NCI-H1092 (cell line): ENCODE results near the gene GALNT9.
"Not testable (repeated sequence)": the region's sequence is repeated elsewhere in the genome, so short reads cannot be mapped to it uniquely, and the experiment has no call there.

Experiments
- DNase-seq: peaks from one replicate; lab custom pipeline; 2025; lab: John Stamatoyannopoulos, UW

Gene GALNT9

DNA sequence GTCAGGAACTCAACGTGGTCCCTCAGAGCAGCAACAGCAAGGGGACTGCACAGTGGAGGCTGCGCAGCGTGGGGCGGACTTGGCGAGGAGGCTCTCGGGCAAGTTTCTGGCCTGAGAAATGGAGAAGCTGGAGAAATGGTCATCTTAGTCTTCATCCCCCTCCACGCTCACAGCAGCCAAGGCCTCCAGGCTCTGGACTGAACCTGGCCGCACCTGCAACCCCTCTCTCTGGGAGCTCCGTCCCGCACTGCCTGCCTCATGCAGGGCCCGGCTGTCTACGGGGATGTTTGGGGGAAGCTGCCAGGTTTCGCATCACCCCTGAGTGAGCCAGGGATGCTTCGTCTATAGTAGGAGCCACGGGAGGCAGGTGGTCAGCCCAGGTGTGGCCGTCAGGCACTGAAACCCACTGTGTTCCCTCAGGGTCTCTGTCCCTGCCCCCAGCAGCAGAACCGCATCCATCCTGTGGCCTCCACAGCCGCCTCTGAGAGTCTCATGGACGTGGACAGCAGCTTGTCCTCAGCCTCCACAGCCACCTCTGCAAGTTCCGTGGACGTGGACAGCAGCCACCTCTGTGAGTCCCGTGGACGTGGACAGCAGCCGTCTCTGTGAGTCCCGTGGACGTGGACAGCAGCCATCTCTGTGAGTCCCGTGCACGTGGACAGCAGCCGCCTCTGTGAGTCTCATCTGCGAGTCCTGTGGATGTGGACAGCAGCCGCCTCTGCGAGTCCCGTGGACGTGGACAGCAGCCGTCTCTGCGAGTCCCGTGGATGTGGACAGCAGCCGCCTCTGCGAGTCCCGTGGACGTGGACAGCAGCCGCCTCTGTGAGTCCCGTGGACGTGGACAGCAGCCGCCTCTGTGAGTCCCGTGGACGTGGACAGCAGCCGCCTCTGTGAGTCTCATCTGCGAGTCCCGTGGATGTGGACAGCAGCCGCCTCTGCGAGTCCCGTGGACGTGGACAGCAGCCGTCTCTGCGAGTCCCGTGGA lies 29.1 kb upstream of the GALNT9 start:
- DNase-seq, result not testable (repeated sequence)

DNA sequence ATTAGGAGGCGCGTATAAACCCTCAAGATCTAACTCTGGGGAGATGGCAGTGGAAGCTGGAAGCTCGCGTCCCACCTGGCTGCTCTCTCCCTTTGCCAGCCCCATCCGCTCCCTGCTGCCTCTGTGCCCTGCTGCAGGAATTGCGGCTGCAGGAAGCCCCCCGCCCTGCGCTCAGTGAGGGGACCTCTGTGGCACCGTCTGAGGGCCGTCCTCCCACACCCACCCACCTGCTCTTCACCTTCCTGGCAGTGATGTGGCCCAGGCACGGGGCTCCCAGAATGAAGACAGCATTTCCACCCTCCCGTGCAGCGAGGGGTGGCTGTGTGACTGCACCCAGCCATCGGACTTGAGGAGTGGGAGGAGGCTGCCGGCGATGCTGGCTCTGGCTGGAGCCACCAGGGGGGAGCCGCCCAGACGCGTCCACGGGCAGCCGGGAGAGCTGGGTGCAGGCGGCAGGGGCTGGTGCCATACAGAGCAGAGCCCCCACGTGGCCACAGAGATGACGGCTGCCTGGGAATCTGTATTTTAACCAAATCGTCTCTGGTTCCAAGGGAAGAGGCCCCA lies 28.3 kb upstream of the GALNT9 start:
- DNase-seq, result no peak

DNA sequence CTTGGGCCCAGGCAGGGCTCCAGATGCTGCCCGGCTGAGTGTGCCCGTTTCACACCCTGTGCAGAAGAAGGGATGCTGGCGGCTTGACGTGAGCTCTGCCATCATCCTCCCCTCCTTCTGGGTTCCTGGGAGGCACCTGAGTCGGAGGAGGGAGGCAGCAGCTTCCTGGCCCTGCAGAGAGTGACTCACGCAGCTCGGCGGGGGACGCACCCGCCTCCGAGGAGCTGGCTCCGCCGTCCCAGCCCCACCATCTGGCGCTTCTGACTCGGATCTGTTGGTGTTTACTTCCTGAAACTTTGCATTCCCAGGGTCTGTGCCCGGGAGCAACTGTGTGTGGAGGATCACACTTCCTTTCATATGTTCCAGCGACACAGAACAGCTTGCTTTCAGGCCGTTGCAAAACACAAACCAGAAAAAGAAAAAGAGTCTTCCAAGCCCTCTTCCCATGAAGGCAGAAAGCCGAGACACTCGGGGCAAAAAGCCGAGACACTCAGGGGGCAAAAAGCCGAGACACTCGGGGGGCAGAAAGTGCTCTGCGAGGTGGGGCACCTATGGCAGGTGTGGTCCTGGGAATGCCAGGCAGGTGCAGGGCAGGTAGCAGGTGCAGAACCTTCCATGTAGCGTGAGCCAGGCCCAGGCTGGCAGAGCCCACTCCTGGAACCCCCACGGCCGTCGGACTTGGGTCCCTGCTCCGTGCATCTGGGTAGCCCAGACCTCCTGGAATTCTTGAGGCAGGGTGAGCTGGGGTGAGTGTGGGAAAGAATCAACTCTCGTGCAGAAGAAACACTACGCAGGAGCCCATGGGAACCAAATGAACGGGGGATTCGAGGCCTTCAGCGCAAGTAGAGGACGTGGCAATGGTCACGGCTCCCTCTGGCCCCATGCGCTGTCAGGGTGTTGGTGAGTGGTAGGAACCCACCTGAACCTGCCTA lies 27.6 kb upstream of the GALNT9 start:
- no peak for DNase-seq

DNA sequence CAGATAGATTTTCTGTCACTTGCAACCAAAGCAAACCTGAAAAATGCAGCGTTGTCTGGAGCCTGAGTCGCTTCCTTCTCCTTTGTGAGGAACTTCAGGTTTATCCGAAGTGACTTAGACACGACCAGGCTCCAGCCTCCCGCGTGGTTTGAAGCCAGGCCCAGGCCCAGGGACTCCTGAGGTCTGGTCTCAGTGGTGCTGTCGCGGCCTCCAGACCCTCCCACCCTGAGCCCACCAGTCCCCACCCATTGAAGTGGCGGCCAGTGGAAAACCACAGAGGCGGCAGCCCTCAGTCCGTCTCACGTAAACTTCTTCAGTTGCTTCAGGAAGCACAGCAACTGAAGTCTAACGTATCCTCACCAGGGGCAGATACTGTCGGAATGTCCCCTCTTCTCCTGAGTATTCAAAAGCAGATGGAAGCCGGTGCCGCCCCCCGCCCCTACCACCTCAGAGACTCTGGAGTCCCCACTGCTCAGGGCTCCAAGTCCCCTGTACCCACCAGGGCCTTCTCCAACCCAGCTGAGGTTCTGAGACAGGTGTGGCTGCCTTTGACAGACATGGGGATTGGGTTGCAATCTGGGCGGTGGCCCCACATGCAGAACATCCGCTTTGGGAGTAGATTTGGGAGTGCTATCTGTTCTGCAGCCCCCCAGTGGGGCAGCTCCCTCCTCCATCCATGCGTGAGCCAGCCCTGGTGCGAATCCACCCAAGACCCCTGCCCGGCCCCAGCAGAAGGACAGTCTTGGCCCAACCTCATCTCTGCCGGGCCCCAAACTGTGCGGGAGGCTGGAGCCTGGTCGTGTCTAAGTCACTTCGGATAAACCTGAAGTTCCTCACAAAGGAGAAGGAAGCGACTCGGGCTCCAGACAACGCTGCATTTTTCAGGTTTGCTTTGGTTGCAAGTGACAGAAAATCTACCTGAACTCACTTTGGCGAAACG lies 26.6 kb upstream of the GALNT9 start:
- DNase-seq, result no peak

DNA sequence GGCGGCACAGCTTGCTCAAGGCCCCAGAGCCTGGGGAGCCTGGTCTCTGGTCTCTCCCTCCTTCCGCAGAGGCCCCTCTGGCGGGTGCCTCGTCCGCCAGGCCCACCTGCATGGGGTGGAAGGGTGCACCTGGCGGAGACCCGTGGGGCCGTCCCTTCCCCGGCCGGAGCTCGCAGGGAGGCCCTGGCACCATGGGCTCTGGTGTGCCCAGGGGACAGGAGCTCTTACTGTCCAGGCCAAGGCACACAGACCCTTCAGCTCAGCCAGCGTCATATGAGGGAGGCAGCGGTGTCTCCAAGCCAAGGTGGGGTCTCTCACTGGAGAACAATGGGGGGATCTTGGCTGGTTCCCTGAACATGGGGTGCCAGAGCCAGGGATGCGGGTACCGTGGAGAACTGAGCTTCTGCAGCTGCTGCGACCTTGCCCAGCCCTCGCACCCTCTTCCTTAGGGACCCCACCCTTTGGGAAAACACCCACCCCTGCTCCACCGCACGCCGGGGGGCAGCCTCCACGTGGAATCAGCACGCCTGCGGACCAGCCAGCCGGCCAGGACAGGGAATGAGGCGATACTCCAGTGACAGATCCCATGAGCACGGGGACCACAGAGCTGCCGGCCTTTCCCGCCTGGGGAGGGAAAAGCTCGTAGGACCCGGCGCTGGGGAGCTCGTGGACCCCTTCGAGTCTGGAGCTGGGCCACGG lies 25.7 kb upstream of the GALNT9 start:
- DNase-seq, result no peak

DNA sequence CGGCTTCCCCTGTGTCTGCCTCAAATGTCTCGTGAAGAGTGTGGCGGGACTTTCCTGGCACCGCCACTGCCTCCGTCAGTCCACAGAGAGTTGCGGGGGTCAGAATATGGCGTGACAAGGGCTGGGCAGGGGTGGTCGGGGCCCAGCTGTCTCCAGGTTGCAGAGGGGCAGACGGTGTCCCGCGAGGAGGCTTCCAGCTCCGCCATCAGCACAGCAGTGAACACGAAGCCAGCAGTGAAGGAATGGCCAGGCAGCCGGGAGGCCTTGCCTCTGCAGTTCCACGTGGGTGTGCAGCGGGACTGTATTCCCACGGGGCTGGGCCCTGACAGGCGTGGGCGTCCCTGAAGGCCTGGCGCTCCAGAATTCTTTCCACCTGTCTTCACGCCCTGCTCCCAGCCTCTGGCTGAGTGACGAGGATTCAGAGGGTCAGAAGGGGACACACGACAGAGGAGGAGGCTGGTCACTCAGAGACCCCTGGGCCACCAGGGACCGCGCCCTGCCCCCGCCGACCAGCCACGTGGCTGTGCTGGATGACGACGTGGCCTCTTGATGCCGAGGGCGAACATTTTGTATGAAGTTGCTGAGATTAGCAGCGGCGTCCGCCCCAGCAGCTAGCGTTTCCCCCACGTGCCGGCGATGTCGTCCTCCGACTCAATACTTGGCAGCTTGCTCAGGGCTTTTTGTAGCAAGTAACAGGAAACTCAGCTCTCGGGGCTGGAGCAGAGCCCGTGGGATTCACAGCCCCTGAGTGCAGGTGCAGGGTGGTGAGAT lies 25.0 kb upstream of the GALNT9 start:
- no peak for DNase-seq

DNA sequence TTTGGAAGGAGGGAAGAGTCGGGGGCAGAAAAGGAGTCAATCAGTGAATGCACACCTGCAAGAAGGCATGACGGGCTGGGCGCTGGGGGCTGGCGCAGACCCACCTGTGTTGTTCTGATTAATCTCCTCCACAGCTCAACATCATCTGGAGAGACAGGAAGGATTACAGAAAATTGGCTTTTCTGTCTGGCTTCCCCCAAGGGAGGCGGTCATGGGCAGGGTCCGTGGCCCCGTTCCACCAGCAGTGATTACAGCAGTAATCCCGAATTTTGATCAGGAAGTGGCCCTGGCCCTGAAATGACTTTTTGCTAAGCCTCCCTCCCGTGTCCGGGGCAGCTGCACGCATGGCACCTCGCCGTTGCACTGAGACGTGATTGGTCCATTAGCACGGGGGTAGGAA lies 24.4 kb upstream of the GALNT9 start:
- DNase-seq, result no peak

DNA sequence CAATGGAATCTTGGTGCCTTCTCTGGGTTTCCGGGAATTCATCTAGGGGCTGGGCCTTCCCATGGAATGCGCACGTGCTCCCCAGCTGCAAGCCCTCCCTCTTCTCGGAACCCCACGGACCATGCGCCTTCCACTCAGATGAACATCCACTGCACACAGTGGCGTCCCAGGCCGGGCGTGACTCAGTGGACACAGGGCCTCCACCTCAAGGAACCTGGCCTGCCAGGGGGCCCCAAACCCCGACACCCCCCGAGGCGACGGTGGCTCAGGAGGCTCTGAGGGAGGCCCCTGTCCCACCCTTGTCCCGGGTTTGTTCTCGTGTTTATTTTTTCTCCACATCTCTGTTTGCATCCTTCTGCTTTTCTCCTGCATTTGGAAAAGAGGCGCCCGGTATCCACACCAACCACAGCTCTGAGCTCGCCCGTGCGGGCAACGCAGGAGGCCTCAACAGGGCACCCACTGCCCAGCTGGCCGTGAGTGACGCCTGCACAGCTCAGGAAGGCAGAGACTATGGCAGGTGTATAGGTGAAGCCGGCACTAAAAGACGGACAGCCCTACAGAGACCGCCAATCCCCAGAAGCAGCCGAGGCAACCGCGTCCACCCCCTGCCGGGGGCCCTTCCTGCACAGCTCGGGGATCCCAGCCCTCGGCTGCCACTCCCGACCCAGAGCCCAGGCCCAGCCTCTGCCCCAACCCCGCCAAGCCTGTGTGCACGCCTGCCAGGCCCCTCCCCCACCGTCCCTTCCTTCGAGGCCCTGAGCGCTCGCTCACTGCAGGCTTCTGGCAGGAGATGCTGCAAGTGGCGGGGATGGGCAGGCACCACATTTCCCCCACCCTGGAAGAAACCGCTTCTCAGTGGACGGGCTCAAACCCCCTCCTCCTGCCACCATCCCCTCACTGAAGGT lies 23.8 kb upstream of the GALNT9 start:
- no peak for DNase-seq

DNA sequence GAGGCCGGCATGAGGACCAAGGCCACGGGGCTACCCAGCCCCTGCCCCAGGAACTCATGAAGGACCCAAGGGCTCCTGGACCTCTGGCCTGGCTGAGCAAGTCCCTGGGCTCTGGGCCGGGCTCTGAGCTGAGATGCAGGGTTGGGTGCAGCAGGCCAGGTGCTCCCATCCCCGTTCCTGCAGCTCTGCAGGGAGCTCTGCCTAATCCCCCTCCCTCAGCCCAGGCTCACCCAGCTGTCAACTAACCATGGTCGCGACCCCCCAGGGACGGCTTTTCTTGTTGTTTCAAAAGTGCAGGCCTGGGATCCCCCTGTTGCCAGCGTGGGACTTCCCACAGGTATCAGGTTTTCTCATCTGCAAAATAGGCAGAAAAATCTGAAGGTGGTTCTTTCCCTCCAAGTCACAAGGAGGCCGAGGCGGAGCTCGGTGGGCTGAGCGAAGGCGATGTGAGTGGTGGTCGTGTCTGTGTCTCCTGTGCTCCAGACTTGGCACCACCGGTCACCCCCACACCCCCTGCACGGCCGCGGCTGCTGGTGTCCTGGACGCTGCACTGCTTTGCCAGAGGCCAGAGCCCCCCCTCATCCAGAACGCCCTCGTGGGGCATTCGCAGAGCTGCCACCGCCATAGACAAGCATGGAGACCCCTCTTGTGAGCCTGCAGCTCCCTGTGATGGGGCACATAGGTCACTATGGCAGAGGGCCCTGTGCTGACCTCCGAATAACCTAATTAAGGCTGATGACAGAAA lies 22.5 kb upstream of the GALNT9 start:
- no peak for DNase-seq

DNA sequence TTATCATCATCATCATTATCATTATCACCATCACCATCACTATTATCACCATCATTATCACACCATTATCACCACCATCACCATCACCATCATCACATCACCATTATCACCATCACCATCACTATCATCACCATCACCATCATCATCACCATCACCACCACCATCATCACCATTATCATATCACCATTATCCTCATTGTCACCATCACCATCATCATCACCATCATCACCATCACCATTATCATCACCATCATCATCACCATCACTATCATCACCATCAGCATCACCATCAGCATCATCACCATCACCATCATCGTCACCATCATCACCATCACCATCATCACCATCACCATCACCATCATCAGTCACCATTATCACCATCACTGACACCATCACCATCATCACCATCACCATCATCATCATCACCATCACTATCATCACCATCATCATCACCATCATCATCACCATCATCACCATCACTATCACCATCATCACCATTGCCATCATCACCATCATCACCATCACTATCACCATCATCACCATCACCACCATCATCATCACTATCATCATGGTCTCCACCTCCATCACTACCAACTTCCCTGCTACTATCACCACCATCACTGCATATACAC lies 20.2 kb upstream of the GALNT9 start:
- no peak for DNase-seq

DNA sequence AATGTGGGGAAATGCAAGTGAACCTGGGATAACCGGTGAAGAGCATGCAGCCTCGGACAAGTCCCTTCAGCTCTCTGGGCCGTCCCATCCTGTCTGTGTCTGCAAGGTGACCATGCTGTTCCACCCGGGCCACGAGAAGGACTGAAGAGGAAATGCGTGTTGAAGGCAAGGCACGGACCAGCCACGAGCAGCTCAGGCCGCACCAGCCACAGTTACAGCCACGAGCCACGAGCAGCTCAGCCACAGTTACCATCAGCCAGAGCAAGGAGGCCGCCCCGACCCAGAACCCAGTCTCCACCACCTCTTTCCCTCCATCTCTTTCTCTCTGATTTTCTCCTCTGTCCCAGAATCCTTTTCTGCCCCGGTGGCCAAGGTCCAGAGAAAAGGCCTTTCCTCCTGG lies 18.8 kb upstream of the GALNT9 start:
- DNase-seq, result no peak

DNA sequence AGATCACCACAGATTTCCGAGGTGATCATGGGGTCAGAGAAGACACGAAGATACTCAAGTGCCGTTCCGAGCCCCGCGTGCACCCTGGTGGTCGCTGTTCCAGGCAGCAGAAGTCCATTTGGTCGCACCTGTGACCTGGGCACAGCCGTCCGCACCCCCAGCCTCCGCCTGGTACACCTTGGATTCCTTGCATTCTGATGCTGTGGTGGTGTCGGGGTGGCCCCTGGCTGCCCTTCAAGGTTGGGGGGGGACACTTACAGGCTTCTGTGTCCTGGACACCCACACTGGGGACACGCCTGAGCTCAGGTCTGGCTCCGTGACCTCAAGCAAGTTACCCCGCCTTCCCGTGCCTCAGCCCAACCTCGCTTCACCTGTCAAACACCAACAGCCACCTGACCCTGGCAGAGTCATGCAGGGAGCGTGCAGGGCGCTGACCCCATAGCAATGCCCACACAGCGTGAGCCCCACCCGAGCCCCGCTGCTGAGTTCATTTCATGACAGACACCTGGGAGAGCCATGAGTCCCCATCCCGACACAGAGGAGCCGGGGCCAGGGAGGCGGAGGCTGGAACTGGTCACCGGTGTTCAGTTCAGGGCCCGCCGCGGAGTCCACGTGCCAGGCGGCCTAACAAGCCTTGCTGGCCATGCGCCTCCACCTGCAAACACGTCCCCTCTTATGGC lies 17.9 kb upstream of the GALNT9 start:
- no peak for DNase-seq

DNA sequence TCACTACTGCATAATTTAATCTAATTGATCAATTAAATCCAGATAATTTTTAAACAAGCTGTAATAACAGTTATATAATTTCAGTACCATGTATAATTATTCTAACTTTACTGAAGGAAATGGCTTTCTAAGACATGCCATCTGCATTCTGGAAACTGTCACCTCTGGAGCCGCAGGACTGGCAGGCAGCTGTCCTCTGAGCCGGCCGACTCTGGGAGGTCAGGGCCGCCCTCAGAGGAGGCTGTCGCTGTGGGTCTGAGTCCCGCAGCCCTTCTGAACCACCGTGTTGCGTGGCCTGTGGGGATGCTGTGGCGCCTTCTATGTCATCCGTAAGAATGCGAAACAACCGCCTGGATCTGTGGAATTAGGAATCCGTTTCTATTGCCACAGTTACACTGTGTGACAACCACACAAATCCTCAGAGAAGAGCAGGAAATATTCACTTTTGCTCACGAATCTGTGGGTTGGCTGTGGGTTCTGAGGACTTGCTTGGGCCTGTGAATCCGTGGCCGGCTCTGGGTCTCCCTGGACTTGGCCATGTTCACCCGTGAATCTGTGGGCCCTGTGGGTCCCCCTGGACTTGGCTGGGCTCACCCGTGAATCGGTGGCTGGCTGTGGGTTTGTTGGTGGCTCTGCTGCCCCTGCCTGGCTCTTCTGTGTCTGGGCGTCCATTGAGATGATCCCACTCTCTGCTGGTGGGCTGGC lies 17.2 kb upstream of the GALNT9 start:
- no peak for DNase-seq

DNA sequence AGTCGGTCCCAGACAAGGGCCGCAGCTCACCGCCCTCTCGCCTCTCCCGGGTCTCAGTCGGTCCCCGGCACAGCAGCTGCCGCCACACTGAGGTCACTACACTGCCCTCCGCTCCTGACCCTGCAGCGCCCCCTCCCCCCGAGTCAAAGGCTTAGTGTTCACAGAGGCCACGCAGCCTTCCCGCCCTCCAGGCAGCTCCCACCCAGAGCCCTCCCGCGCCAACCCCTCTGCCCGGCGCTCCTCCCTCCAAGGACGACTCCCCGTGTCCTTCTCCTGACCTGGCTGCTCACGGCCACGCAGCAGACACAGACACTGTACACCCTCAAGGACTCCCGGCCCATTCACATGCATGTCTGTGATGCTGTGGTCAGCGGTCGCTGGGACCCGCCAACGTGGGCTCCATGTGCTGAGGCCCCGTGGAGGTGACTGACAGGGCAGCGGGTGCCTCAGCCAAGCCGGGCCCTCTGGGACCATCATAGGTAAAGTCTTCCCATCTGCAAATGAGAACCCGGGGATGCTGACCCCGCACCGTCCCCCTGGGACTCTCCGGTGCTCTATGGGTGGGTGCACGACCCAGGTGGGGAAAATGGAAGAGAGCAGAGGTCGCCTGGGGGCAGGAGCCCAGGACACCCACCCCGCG lies 16.3 kb upstream of the GALNT9 start:
- no peak for DNase-seq

DNA sequence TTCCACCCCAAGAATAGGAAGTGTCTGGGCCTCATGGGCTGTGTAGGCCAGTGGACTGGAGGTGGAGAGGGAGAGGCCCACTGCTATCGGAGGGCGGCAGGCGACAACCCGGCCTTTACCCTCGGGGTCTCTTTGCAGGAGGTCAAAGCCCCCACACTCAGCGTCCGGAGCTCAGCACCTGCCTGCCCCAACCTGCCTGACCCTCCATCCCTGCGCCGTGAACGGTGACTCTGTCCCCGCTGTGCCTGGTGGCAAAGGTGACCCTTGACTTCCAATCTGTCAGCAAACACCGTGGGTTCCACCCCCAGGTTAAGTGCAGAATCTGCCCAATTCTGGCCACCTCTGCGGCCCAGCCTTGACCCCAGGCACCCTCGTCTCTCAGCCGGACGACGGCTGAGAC lies 15.7 kb upstream of the GALNT9 start:
- DNase-seq, result no peak

DNA sequence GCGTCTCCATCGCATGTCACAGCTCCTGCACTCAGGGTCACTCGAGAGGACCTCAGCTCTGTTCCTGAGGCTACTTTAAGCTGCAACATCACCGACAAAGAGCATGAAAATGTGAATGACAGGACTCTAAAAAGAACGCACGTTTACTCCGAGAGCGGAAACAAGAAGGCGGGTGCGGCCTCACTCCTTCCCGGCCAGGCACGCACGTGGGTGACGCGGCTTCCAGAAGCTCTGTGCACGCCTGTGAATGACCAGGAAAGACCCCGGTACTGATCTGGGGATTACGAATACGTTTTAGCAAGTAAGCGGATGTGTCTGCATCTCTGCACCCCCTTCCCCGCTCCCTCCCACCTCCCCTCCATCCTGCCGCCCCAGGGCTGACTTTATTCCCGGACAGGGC lies 15.2 kb upstream of the GALNT9 start:
- no peak for DNase-seq
